Suprapubic skin (tissue), 4 donors: ENCODE results near the gene CDC42SE1. TPM values are rescaled to one million over a fixed set of nuclear protein-coding genes. Genes with fewer than 3 reads are reported as not detected.

ENCODE experiments used
- DNase-seq, 2 donors: peaks; one replicate each; pipeline ENCODE4 v3.0.0-alpha.2; 2019; ENCODE audit warnings: low spot score in 2 of 2
- H3K27ac ChIP-seq: fragments of 200-600 bp; sonication (generic); one replicate; pipeline ENCODE4 v1.5.1; 2019
- H3K27me3 ChIP-seq: fragments of 200-600 bp; sonication (generic); one replicate; pipeline ENCODE4 v1.5.1; 2019
- H3K36me3 ChIP-seq: fragments of 200-600 bp; sonication (generic); one replicate; pipeline ENCODE4 v1.5.1; 2019
- H3K4me1 ChIP-seq: fragments of 200-600 bp; sonication (generic); one replicate; pipeline ENCODE4 v1.5.1; 2019
- H3K4me3 ChIP-seq: fragments of 200-600 bp; sonication (generic); one replicate; pipeline ENCODE4 v1.5.1; 2019; ENCODE audit warnings: mild to moderate bottlenecking
- H3K9me3 ChIP-seq: fragments of 200-600 bp; sonication (generic); one replicate; pipeline ENCODE4 v1.5.1; 2019
- EP300 ChIP-seq: sonication (generic); formaldehyde crosslinking; IDR thresholded peaks from one replicate; pipeline ENCODE4 v1.6.1; 2017; ENCODE audit warnings: antibody characterized with exemption
- POLR2A ChIP-seq, 2 donors: fragments of 450-650 bp; IDR thresholded peaks; one replicate each; pipeline ENCODE4 v1.6.1; 2017; ENCODE audit warnings: antibody characterized with exemption in 2 of 2, mild to moderate bottlenecking in 2 of 2, moderate library complexity in 2 of 2
- POLR2AphosphoS5 ChIP-seq, 3 donors: sonication (generic); formaldehyde crosslinking; IDR thresholded peaks; one replicate each; pipeline ENCODE4 v1.6.1; 2017; ENCODE audit warnings: antibody characterized with exemption in 3 of 3
- WGBS: methylation state at CpG from one replicate; pipeline ENCODE4 v1.1.5; 2018; 5-methylcytosine and 5-hydroxymethylcytosine counted together
- total RNA-seq, 4 donors: library from RNA; depleted of rRNA; stranded (reverse); fragments of >200 nt; gene quantifications; one replicate each; pipeline ENCODE4 v1.1.0, GENCODE V29; 2016
- TF ChIP-seq, protein P1 (sequence below), 2 donors: fragments of 200-600 bp in 1 of 2; fragments of 450-650 bp in 1 of 2; sonication (generic) in 1 of 2; IDR thresholded peaks; one replicate each; pipeline ENCODE4 v1.5.1; 2016 to 2019; ENCODE audit warnings: antibody characterized with exemption in 2 of 2, mild to moderate bottlenecking in 1 of 2, moderate library complexity in 1 of 2

Gene CDC42SE1
- total RNA-seq, 4 donors from 2014 or later = 109 to 122 (median 115) TPM

DNA sequence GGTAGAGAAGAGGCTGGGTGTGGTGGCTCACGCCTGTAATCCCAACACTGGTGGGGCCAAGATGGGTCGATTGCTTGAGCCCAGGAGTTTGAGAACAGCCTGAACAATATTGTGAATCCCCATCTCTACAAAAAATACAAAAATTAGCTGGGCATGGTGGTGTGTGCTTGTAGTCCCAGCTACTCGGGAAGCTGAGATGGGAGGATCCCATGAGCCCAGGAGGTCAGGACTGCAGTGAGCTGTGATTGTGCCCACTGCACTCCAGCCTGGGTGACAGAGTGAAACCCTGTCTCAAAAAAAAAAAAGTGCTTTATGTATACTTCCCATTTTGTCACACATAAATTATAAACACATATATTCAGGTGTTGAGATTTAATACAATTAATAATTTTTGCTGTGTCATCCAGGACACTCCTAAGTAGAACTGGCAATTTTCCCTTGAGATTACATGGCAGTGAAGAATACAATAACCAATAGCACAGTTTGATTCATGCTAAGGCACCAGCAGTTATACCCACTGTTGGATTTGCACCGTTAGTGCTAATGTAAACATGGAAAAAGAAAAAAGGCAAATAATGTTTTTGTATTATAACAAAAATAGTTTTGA, 26.6 kb upstream of the CDC42SE1 start:
- Histone ChIP-seq H3K9me3 (no peaks in the 10 kb centered on the region), H3K27me3 (no peaks in the 10 kb centered on the region), H3K27ac (no peak overlapping the region), H3K36me3 (no peaks in the 10 kb centered on the region), H3K4me1 (peaks cover 2% of the 10 kb centered on the region), H3K4me3 (no peak overlapping the region)
- DNase-seq = no peak
- WGBS = 70% methylated on average over 4 of the region's 4 CpGs
- TF ChIP-seq, protein P1, sequence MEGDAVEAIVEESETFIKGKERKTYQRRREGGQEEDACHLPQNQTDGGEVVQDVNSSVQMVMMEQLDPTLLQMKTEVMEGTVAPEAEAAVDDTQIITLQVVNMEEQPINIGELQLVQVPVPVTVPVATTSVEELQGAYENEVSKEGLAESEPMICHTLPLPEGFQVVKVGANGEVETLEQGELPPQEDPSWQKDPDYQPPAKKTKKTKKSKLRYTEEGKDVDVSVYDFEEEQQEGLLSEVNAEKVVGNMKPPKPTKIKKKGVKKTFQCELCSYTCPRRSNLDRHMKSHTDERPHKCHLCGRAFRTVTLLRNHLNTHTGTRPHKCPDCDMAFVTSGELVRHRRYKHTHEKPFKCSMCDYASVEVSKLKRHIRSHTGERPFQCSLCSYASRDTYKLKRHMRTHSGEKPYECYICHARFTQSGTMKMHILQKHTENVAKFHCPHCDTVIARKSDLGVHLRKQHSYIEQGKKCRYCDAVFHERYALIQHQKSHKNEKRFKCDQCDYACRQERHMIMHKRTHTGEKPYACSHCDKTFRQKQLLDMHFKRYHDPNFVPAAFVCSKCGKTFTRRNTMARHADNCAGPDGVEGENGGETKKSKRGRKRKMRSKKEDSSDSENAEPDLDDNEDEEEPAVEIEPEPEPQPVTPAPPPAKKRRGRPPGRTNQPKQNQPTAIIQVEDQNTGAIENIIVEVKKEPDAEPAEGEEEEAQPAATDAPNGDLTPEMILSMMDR (IDR thresholded peaks at IDR 0.05) = no peak

- Histone ChIP-seq H3K27me3 (no peaks in the 10 kb centered on the region), H3K27ac (peak overlapping the region; percentile 43), H3K4me3 (no peak overlapping the region), H3K9me3 (no peaks in the 10 kb centered on the region), H3K4me1 (peaks cover 16% of the 10 kb centered on the region), H3K36me3 (peaks cover 6% of the 10 kb centered on the region)
- WGBS = 71% methylated on average over 13 of the region's 13 CpGs
- TF ChIP-seq EP300 = no peak
- TF ChIP-seq POLR2A (IDR thresholded peaks at IDR 0.05) = no peak
- TF ChIP-seq, protein P1 (IDR thresholded peaks at IDR 0.05) = no peak
- TF ChIP-seq POLR2AphosphoS5 (IDR thresholded peaks at IDR 0.05) = no peak
- DNase-seq = no peak
These were observed 12.8 kb upstream of the CDC42SE1 start for GRCh38 chr1:151072224-151072623.

- Histone ChIP-seq H3K9me3 (no peaks in the 10 kb centered on the region), H3K36me3 (peaks cover 6% of the 10 kb centered on the region), H3K4me1 (peaks cover 16% of the 10 kb centered on the region), H3K27me3 (no peaks in the 10 kb centered on the region), H3K4me3 (peak within 1 kb of the TSS; percentile 91), H3K27ac (peak within 1 kb of the TSS; percentile 99)
- peak; percentile 95 to 96 for DNase-seq
- TF ChIP-seq EP300 (no peak), POLR2AphosphoS5 (IDR thresholded peaks at IDR 0.05) (peak in 2 of 3 donors; percentile 90 to 92)
- TF ChIP-seq, protein P1 (IDR thresholded peaks at IDR 0.05) = peak; percentile 63 to 96
- WGBS = under 1% methylated on average over 50 of the region's 50 CpGs
These were observed 11.3 kb upstream of the CDC42SE1 start, which contains the start of gene GABPB2 for GRCh38 chr1:151070474-151071276. TSS of gene GABPB2 (plus strand) at chr1:151070761. CDS start at chr1:151088190, 17,429 bp downstream.

- TF ChIP-seq EP300 = no peak
- TF ChIP-seq, protein P1 (IDR thresholded peaks at IDR 0.05) = no peak
- no peaks in the 10 kb centered on the region for H3K27me3 ChIP-seq
- peaks cover 16% of the 10 kb centered on the region for H3K4me1 ChIP-seq
- no peaks in the 10 kb centered on the region for H3K9me3 ChIP-seq
- H3K36me3 ChIP-seq = peaks cover under 1% of the 10 kb centered on the region
- WGBS = 84% methylated on average over 5 of the region's 5 CpGs
- H3K4me3 ChIP-seq = no peak overlapping the region
- DNase-seq = no peak
- no peak overlapping the region for H3K27ac ChIP-seq
These were observed 9.7 kb upstream of the CDC42SE1 start for GRCh38 chr1:151069103-151069486.

GRCh38 chr1:151067185-151067584, 7.8 kb upstream of the CDC42SE1 start:
- no peaks in the 10 kb centered on the region for H3K9me3 ChIP-seq
- H3K4me3 ChIP-seq = no peak overlapping the region
- WGBS = 91% methylated on average over 4 of the region's 4 CpGs
- TF ChIP-seq, protein P1 (IDR thresholded peaks at IDR 0.05) = no peak
- TF ChIP-seq EP300 (no peak), POLR2AphosphoS5 (IDR thresholded peaks at IDR 0.05) (no peak), POLR2A (IDR thresholded peaks at IDR 0.05) (no peak)
- H3K4me1 ChIP-seq = peaks cover 13% of the 10 kb centered on the region
- no peaks in the 10 kb centered on the region for H3K36me3 ChIP-seq
- DNase-seq = no peak
- H3K27me3 ChIP-seq = no peaks in the 10 kb centered on the region
- H3K27ac ChIP-seq = no peak overlapping the region
